WI38 (cell line): ENCODE results near the gene MBD4.
"Not testable (repeated sequence)": the region's sequence is repeated elsewhere in the genome, so short reads cannot be mapped to it uniquely, and the experiment has no call there.

ENCODE experiments used
- H3K4me3 ChIP-seq: 2 replicates; pipeline ENCODE4 v1.5.1; 2011; ENCODE audit warnings: low read depth, mild to moderate bottlenecking, control low read depth, low read length
- TF ChIP-seq, protein P1 (sequence below): IDR thresholded peaks from 2 replicates; pipeline ENCODE4 v1.5.1; 2012; ENCODE audit warnings: low read depth, mild to moderate bottlenecking, control low read depth, low read length

Gene MBD4

DNA sequence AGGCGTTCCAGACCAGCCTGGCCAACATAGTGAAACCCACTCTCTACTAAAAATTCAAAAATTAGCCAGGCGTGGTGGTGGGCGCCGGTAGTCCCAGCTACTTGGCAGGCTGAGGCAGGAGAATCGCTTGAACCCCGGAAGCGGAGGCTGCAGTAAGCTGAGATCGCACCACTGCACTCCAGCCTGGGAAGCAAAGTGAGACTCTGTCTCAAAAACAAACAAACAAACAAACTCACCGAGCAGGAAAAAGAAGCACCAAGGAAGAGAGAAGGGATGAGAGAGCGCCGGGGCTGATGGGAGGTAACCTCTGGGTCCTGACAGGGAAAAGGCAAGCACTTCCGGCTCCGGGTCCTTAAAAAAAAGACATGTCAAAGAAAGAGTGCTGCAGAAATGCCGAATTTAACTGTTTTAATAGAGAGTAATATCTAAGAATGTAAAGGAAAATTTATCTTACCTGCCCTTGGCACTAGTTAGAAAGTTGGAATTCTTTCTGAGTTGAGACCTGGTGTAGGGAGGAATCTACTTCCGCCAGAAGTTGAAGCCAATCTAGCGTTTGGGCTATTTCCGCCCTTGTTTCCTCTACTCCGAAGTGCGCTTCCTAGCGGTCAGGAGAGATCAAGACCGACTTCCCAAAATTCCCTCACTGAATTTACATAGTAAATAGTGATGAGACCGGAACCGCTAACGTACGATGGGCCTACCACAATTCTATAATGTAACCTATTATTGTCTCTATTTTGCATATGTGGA, 40.4 kb downstream of the MBD4 start:
- TF ChIP-seq, protein P1, sequence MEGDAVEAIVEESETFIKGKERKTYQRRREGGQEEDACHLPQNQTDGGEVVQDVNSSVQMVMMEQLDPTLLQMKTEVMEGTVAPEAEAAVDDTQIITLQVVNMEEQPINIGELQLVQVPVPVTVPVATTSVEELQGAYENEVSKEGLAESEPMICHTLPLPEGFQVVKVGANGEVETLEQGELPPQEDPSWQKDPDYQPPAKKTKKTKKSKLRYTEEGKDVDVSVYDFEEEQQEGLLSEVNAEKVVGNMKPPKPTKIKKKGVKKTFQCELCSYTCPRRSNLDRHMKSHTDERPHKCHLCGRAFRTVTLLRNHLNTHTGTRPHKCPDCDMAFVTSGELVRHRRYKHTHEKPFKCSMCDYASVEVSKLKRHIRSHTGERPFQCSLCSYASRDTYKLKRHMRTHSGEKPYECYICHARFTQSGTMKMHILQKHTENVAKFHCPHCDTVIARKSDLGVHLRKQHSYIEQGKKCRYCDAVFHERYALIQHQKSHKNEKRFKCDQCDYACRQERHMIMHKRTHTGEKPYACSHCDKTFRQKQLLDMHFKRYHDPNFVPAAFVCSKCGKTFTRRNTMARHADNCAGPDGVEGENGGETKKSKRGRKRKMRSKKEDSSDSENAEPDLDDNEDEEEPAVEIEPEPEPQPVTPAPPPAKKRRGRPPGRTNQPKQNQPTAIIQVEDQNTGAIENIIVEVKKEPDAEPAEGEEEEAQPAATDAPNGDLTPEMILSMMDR: peak; percentile 81
- peak overlapping the region; percentile 90 for H3K4me3 ChIP-seq

DNA sequence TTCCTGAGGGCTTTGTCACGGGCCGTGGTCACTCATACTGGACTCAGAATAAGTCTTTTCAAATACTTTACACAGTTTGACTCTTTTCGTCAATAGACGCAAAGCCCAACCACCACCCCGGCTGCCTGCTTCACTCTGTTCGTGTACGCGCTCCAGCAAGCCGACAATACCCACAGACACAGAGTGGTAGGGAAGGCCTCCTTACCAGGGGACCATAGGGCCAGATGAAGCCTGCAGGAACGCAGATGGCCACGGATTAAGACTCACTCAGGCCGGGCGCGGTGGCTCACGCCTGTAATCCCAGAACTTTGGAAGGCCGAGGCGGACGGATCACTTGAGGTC, 41.0 kb downstream of the MBD4 start:
- TF ChIP-seq, protein P1: no peak
- peak overlapping the region; percentile 90 for H3K4me3 ChIP-seq

DNA sequence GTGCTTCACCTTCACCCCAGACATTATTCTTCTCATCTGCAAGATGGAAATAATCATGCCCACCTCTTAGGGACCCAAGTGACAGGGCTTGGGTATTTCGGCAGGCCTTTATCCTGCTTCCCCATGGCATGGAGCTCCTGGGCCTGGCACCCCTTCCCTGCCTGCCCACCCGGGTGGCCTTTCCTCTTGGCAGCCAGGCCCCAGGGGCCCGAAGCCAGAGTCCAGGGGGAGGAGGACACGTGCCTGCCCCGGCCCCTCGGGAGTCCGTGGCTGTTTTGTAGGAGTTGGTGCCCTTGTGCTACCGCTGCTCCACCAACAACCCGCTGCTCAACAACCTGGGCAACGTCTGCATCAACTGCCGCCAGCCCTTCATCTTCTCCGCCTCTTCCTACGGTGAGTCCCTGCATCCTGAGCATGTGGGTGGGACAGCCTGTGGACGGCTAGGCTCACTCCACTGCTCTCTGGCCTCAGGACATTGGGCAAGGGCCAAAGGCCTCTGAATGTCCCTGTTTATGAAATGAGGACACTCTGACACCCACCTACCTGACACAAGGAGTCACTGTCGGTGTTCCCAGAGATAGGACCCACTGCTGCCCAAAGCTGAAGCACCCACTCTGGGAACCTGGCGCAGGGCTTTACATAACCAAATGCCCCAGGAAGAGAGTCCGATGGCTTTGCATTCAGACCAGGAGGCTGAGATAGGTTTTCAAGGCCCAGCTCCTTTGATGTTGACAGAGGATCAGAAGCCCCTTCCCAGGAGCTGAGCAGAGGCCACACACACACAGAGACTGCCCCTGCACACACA, 45.8 kb downstream of the MBD4 start:
- not testable (repeated sequence) for H3K4me3 ChIP-seq

DNA sequence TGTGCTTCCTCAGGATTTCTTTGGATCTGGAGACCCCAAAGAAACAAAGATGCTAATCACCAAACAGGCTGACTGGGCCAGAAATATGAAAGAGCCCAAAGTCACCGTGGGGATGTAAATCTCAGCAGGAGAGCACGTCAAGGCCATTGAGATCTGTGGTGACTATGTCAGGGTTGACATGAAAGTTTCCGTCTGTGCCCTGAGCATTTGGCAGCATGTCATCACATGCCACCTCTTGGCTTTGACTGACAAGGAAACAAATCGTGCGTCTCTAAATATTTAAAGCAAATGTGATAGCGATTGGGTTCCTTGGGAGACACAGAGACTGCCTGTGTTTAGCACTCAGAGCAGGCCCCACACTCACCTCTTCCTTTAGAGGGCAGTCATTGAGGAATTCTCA, 46.5 kb downstream of the MBD4 start:
- no peak overlapping the region for H3K4me3 ChIP-seq
- TF ChIP-seq, protein P1: no peak

DNA sequence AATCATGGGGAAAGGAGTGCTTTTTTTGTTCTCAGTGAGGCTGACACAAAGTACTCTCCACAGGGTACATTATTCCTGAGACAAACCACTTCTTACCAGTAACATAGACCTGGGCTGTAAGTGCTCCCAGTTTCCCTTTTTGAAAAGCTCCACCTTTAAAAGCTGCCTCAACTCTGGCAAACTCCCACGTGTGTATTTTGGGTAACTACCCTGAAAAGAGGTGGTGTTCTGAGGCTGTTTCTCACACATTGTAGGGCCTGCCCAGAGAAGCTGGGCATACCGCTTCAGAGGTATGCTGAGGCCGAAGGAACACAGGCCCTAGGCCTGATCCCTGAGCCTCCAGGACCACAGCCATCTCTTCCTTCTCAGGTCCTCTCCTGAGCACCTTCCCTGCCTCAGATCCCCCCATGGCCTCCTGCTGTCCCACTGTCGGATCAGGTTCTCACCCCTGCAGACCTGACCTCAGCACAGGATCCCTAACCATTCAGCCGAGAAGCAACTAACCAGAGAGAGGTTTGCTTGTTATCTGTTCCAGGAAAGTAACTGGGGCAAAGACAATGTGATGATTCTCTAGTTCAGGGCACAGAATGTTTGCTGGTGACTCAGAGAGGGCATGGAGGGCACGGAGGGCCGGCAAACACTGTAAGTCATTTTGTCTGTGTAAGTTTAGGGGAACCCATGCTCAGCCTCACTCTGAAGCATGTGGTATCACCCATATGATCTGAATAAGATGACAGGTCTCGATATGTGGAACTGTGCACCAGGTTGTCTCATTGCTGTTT, 47.5 kb downstream of the MBD4 start:
- H3K4me3 ChIP-seq: not testable (repeated sequence)

DNA sequence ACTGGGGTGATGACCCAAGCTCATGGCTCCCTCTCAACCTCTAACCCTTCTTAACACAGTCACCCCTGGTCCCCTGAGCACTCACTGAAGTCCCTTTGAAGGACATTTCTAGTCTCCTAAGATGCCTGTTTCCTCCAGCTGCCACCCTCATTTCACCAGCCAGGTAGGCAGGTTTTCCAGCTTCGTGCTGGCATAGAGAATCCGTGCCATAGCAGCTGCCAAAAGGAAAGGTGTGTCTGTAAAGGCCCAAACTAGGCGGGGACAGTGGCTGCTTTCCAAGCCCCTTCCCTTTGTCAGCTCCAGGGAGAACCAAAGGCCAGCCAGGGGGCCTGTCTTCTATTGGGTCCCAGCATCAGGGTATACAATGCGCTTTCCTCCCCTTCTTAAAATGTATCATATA, 48.2 kb downstream of the MBD4 start:
- H3K4me3 ChIP-seq: not testable (repeated sequence)

DNA sequence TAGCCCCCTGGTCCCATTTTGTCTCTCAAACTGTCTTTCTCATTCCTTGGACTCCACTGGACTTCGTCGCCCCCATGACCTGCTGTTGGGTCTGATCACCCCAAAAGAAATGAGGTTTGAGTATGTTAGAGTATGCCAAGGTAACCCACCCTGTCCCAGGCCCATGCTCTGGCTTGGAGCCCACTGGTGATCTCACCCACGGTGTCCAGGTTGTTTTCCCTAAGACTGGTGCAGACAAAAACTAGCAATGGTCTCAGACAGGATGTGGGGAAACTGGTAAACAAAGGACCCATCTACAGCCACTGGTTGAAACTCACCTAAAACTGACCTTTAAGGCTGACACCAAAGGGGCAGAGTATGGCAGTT, 50.2 kb downstream of the MBD4 start:
- H3K4me3 ChIP-seq: no peak overlapping the region
- TF ChIP-seq, protein P1: no peak

DNA sequence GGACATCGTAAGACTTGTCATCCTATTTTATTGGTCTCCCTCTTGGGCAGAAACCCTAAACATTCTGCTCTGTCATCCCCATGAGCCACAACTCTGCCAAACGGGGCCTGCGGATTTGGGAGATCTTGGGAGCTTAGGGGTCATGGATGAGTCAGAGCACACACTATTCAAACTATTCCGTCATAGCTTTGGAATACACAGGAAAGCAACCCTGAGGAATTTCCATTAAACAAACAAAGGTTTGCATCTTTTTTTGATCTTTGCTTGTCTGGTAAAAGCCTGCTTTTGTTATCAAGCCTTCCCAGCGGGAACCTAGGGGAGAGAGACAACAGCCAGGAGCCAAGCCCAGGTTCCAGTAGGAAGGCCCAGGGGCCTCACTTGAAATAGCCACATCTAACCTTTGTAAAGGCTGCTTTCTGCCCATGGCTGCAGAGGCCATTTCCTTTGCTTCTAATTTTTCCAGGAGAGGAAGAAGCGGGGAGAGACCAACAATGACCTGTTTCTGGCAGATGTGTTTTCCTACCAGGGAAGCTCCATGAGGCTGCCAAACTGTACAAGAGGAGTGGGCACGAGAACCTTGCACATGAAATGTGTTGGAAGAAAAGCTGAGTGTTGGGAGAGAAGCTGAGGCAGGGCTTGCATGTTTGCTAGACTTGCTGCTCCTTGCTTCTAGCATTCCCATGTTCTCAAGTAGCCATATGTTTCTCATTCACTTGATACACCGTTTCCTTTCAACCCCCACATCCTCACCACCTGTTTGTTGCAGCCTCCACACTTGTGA, 50.8 kb downstream of the MBD4 start:
- H3K4me3 ChIP-seq: not testable (repeated sequence)

DNA sequence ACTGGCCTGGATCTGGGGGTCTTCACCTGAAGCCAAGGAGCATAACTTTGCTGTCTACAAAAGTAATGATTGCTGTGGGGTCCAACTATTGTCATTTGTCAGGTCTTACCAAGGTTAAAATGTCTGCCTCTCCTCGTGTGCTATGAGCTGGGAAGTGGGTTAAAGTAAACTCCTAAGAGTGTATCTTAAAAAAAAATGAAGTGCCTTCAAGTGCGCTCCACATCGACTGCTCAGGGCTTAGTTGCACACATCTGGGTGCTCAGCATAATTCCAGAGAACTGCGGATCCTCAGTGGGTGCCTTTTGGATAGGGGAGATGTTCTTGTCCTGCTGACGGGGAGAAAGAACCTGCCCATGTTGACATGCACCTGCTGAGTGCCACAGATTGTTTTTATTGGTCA, 52.3 kb downstream of the MBD4 start:
- no peak overlapping the region for H3K4me3 ChIP-seq
- TF ChIP-seq, protein P1: no peak
